Gastroesophageal sphincter (tissue), 3 donors: ENCODE results near the gene RMND1.

ENCODE experiments used
- CTCF ChIP-seq, 4 experiments: fragments of 200-600 bp in 2 of 4; fragments of 450-650 bp in 2 of 4; sonication (generic) in 1 of 4; IDR thresholded peaks; one replicate each; pipeline ENCODE4 v1.5.1; 2017 to 2019; ENCODE audit warnings: antibody characterized with exemption in 4 of 4, mild to moderate bottlenecking in 2 of 4, moderate library complexity in 2 of 4
- POLR2A ChIP-seq, 2 donors: fragments of 450-650 bp; IDR thresholded peaks; one replicate each; pipeline ENCODE4 v1.6.1; 2017; ENCODE audit warnings: antibody characterized with exemption in 2 of 2, mild to moderate bottlenecking in 2 of 2, moderate library complexity in 1 of 2

- TF ChIP-seq CTCF (IDR thresholded peaks at IDR 0.05) (no peak), POLR2A (IDR thresholded peaks at IDR 0.05) (peak; percentile 46 to 55)
These were observed at the start of gene RMND1 for GRCh38 chr6:151451950-151452749.
